Neural cell (in vitro differentiated cells): ENCODE measurements around the gene NPAS3.

Experiments used
- EP300 ChIP-seq: fragments of 450-650 bp; conservative IDR thresholded peaks from 2 replicates; pipeline ENCODE4 v1.6.1; 2014; ENCODE audit warnings: antibody characterized with exemption, mild to moderate bottlenecking, moderate library complexity; ENCODE audit not compliant: poor library complexity, severe bottlenecking
- EZH2 ChIP-seq: fragments of 200-600, 300-800 bp; shearing (Covaris generic), sonication (generic); IDR thresholded peaks from 2 replicates; pipeline ENCODE4 v1.6.1; 2014; ENCODE audit warnings: antibody characterized with exemption, low read length, borderline replicate concordance, mild to moderate bottlenecking; ENCODE audit not compliant: insufficient read depth, poor library complexity, severe bottlenecking
- MXI1 ChIP-seq: fragments of 450-650 bp; conservative IDR thresholded peaks from 2 replicates; pipeline ENCODE4 v1.6.1; 2014; ENCODE audit warnings: antibody characterized with exemption, mild to moderate bottlenecking; ENCODE audit not compliant: poor library complexity, severe bottlenecking
- POLR2AphosphoS5 ChIP-seq: IDR thresholded peaks from 2 replicates; pipeline ENCODE4 v1.6.1; 2012
- RAD21 ChIP-seq: fragments of 450-650 bp; conservative IDR thresholded peaks from 2 replicates; pipeline ENCODE4 v1.6.1; 2014; ENCODE audit warnings: antibody characterized with exemption, mild to moderate bottlenecking, moderate library complexity
- REST ChIP-seq: IDR thresholded peaks from 2 replicates; pipeline ENCODE4 v1.6.1; 2012; ENCODE audit warnings: borderline replicate concordance
- SMC3 ChIP-seq: fragments of 450-650 bp; conservative IDR thresholded peaks from 2 replicates; pipeline ENCODE4 v1.6.1; 2014; ENCODE audit warnings: antibody characterized with exemption, mild to moderate bottlenecking, moderate library complexity; ENCODE audit not compliant: poor library complexity
- TAF1 ChIP-seq: IDR thresholded peaks from 2 replicates; pipeline ENCODE4 v1.6.1; 2012; ENCODE audit warnings: low read depth
- TF ChIP-seq, protein P1 (sequence below): fragments of 450-650 bp; IDR thresholded peaks from 2 replicates; pipeline ENCODE4 v1.5.1; 2014; ENCODE audit warnings: antibody characterized with exemption, mild to moderate bottlenecking, moderate library complexity; ENCODE audit not compliant: poor library complexity, severe bottlenecking

- no peak for TF ChIP-seq RAD21
- TF ChIP-seq, protein P1, sequence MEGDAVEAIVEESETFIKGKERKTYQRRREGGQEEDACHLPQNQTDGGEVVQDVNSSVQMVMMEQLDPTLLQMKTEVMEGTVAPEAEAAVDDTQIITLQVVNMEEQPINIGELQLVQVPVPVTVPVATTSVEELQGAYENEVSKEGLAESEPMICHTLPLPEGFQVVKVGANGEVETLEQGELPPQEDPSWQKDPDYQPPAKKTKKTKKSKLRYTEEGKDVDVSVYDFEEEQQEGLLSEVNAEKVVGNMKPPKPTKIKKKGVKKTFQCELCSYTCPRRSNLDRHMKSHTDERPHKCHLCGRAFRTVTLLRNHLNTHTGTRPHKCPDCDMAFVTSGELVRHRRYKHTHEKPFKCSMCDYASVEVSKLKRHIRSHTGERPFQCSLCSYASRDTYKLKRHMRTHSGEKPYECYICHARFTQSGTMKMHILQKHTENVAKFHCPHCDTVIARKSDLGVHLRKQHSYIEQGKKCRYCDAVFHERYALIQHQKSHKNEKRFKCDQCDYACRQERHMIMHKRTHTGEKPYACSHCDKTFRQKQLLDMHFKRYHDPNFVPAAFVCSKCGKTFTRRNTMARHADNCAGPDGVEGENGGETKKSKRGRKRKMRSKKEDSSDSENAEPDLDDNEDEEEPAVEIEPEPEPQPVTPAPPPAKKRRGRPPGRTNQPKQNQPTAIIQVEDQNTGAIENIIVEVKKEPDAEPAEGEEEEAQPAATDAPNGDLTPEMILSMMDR = no peak
- TF ChIP-seq EP300 = no peak
- TF ChIP-seq TAF1 = no peak
- TF ChIP-seq POLR2AphosphoS5 = no peak
- TF ChIP-seq EZH2 = no peak
- TF ChIP-seq MXI1 = no peak
- TF ChIP-seq REST = no peak
- no peak for TF ChIP-seq SMC3
Measured at GRCh38 chr14:33726685-33727084, 788.0 kb downstream of the NPAS3 start.
